HEK293 (cell line): ENCODE results near the gene ACTR8.

ENCODE experiments used
- CTCF ChIA-PET: fragments of 350-600 bp; formaldehyde crosslinking; extraction: SDS; loops from one replicate; lab custom pipeline; 2021; ENCODE audit warnings: antibody characterized with exemption; lab: Yijun Ruan, JAX
- POLR2A ChIA-PET: fragments of 300-600 bp; formaldehyde crosslinking; extraction: SDS; loops from one replicate; lab custom pipeline; 2020; ENCODE audit warnings: antibody characterized with exemption, inconsistent platforms; lab: Yijun Ruan, JAX
- H3K27ac ChIP-seq: fragments of 200-500 bp; sonication (Bioruptor generic); 2 replicates; pipeline ENCODE4 v1.5.1; 2014; ENCODE audit warnings: low read depth, low read length, control low read depth, inconsistent platforms; ENCODE audit errors: extremely low read depth
- H3K36me3 ChIP-seq, 2 experiments: fragments of 200-500 bp in 1 of 2; sonication (Bioruptor generic) in 1 of 2; 1 replicate in 1 of 2; 2 replicates in 1 of 2; pipeline ENCODE4 v1.5.1; 2014 to 2017; ENCODE audit warnings: inconsistent platforms in 2 of 2, low read length in 2 of 2; ENCODE audit not compliant: control insufficient read depth in 2 of 2, insufficient read depth in 1 of 2
- H3K4me1 ChIP-seq: fragments of 200-500 bp; sonication (Bioruptor generic); 2 replicates; pipeline ENCODE4 v1.5.1; 2014; ENCODE audit warnings: mild to moderate bottlenecking, low read length, inconsistent platforms; ENCODE audit not compliant: control insufficient read depth, insufficient read depth
- H3K4me3 ChIP-seq: 2 replicates; pipeline ENCODE4 v1.5.1; 2011; ENCODE audit warnings: low read depth, mild to moderate bottlenecking, control low read depth, low read length, moderate library complexity
- H3K9me3 ChIP-seq: fragments of 200-500 bp; sonication (Bioruptor generic); 2 replicates; pipeline ENCODE4 v1.5.1; 2014; ENCODE audit warnings: low read depth, low read length, inconsistent platforms; ENCODE audit not compliant: control insufficient read depth, insufficient read depth
- BCL6B ChIP-seq: fragments of 450-650 bp; formaldehyde crosslinking; IDR thresholded peaks from 2 replicates; pipeline ENCODE4 v1.5.1; 2017; ENCODE audit warnings: missing biosample characterization, missing genetic modification characterization
- EGR2 ChIP-seq: fragments of 450-650 bp; formaldehyde crosslinking; IDR thresholded peaks from 2 replicates; pipeline ENCODE4 v1.5.1; 2016; ENCODE audit warnings: low read depth, missing biosample characterization, missing genetic modification characterization
- HOXA7 ChIP-seq: sonication (generic); formaldehyde crosslinking; IDR thresholded peaks from 2 replicates; pipeline ENCODE4 v1.8.1; 2022; ENCODE audit warnings: missing genetic modification reagents, borderline replicate concordance
- HOXC10 ChIP-seq: sonication (generic); formaldehyde crosslinking; IDR thresholded peaks from 2 replicates; pipeline ENCODE4 v1.8.1; 2023; ENCODE audit warnings: mild to moderate bottlenecking, missing genetic modification reagents
- KLF16 ChIP-seq: fragments of 450-650 bp; formaldehyde crosslinking; IDR thresholded peaks from 2 replicates; pipeline ENCODE4 v1.5.1; 2017; ENCODE audit warnings: missing biosample characterization, missing genetic modification characterization
- REPIN1 ChIP-seq: fragments of 450-650 bp; formaldehyde crosslinking; IDR thresholded peaks from 2 replicates; pipeline ENCODE4 v1.5.1; 2017; ENCODE audit warnings: missing biosample characterization, missing genetic modification characterization, low read depth
- ZBTB21 ChIP-seq: fragments of 450-650 bp; formaldehyde crosslinking; IDR thresholded peaks from 2 replicates; pipeline ENCODE4 v1.5.1; 2017; ENCODE audit warnings: missing biosample characterization, missing genetic modification characterization
- ZNF146 ChIP-seq: fragments of 450-650 bp; formaldehyde crosslinking; IDR thresholded peaks from 2 replicates; pipeline ENCODE4 v1.5.1; 2016; ENCODE audit warnings: missing biosample characterization, missing genetic modification characterization
- ZNF24 ChIP-seq: fragments of 450-650 bp; formaldehyde crosslinking; IDR thresholded peaks from 2 replicates; pipeline ENCODE4 v1.5.1; 2016; ENCODE audit warnings: missing biosample characterization, missing genetic modification characterization
- ZNF394 ChIP-seq: fragments of 450-650 bp; formaldehyde crosslinking; IDR thresholded peaks from 2 replicates; pipeline ENCODE4 v1.5.1; 2016; ENCODE audit warnings: missing biosample characterization, missing genetic modification characterization, mild to moderate bottlenecking, moderate library complexity, borderline replicate concordance
- ZNF426 ChIP-seq: fragments of 450-650 bp; formaldehyde crosslinking; IDR thresholded peaks from 2 replicates; pipeline ENCODE4 v1.5.1; 2017; ENCODE audit warnings: missing biosample characterization, missing genetic modification characterization, mild to moderate bottlenecking, inconsistent platforms, moderate library complexity
- ZNF501 ChIP-seq: fragments of 450-650 bp; formaldehyde crosslinking; IDR thresholded peaks from 2 replicates; pipeline ENCODE4 v1.5.1; 2016; ENCODE audit warnings: missing biosample characterization, missing genetic modification characterization
- ZNF600 ChIP-seq: fragments of 450-650 bp; formaldehyde crosslinking; IDR thresholded peaks from 2 replicates; pipeline ENCODE4 v1.5.1; 2016; ENCODE audit warnings: missing biosample characterization, missing genetic modification characterization
- ZNF701 ChIP-seq: fragments of 450-650 bp; formaldehyde crosslinking; IDR thresholded peaks from 2 replicates; pipeline ENCODE4 v1.5.1; 2016; ENCODE audit warnings: missing biosample characterization, missing genetic modification characterization
- ZNF707 ChIP-seq: fragments of 450-650 bp; formaldehyde crosslinking; IDR thresholded peaks from 2 replicates; pipeline ENCODE4 v1.5.1; 2016; ENCODE audit warnings: missing biosample characterization, missing genetic modification characterization
- ZNF768 ChIP-seq: fragments of 450-650 bp; formaldehyde crosslinking; IDR thresholded peaks from 2 replicates; pipeline ENCODE4 v1.5.1; 2018; ENCODE audit warnings: missing biosample characterization, mild to moderate bottlenecking, missing genetic modification characterization
- ZNF830 ChIP-seq: fragments of 450-650 bp; IDR thresholded peaks from 2 replicates; pipeline ENCODE4 v1.5.0; 2018; ENCODE audit warnings: missing biosample characterization, missing genetic modification characterization, low read depth, mild to moderate bottlenecking, moderate library complexity
- ZXDB ChIP-seq: fragments of 450-650 bp; formaldehyde crosslinking; IDR thresholded peaks from 2 replicates; pipeline ENCODE4 v1.5.1; 2016; ENCODE audit warnings: missing biosample characterization, missing genetic modification characterization
- TF ChIP-seq, protein P1 (sequence below): fragments of 450-650 bp; formaldehyde crosslinking; IDR thresholded peaks from 2 replicates; pipeline ENCODE4 v1.5.1; 2017; ENCODE audit warnings: missing biosample characterization, missing genetic modification characterization
- TF ChIP-seq, protein P2 (sequence below): fragments of 450-650 bp; formaldehyde crosslinking; IDR thresholded peaks from 2 replicates; pipeline ENCODE4 v1.5.1; 2017; ENCODE audit warnings: missing biosample characterization, missing genetic modification characterization
- TF ChIP-seq, protein P3 (sequence below): fragments of 450-650 bp; formaldehyde crosslinking; IDR thresholded peaks from 2 replicates; pipeline ENCODE4 v1.5.1; 2016; ENCODE audit warnings: missing biosample characterization, missing genetic modification characterization
- TF ChIP-seq, protein P4 (sequence below): fragments of 450-650 bp; formaldehyde crosslinking; IDR thresholded peaks from 2 replicates; pipeline ENCODE4 v1.5.1; 2016; ENCODE audit warnings: missing biosample characterization, missing genetic modification characterization, borderline replicate concordance

Gene ACTR8

GRCh38 chr3:53833053-53833645, 48.8 kb downstream of the ACTR8 start:
- H3K9me3 ChIP-seq, result no peaks in the 10 kb centered on the region
- H3K27ac ChIP-seq, result no peak overlapping the region
- POLR2A ChIA-PET, result no interaction called here
- no peaks in the 10 kb centered on the region for H3K4me1 ChIP-seq
- TF ChIP-seq ZNF24 (no peak), BCL6B (tag by site-specific recombination) (no peak), ZBTB21 (no peak), ZNF146 (tag by site-specific recombination) (no peak), ZNF830 (tag by site-specific recombination) (no peak), ZNF600 (no peak)
- TF ChIP-seq, protein P1, sequence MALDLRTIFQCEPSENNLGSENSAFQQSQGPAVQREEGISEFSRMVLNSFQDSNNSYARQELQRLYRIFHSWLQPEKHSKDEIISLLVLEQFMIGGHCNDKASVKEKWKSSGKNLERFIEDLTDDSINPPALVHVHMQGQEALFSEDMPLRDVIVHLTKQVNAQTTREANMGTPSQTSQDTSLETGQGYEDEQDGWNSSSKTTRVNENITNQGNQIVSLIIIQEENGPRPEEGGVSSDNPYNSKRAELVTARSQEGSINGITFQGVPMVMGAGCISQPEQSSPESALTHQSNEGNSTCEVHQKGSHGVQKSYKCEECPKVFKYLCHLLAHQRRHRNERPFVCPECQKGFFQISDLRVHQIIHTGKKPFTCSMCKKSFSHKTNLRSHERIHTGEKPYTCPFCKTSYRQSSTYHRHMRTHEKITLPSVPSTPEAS (tag by site-specific recombination), result no peak
- TF ChIP-seq, protein P2, sequence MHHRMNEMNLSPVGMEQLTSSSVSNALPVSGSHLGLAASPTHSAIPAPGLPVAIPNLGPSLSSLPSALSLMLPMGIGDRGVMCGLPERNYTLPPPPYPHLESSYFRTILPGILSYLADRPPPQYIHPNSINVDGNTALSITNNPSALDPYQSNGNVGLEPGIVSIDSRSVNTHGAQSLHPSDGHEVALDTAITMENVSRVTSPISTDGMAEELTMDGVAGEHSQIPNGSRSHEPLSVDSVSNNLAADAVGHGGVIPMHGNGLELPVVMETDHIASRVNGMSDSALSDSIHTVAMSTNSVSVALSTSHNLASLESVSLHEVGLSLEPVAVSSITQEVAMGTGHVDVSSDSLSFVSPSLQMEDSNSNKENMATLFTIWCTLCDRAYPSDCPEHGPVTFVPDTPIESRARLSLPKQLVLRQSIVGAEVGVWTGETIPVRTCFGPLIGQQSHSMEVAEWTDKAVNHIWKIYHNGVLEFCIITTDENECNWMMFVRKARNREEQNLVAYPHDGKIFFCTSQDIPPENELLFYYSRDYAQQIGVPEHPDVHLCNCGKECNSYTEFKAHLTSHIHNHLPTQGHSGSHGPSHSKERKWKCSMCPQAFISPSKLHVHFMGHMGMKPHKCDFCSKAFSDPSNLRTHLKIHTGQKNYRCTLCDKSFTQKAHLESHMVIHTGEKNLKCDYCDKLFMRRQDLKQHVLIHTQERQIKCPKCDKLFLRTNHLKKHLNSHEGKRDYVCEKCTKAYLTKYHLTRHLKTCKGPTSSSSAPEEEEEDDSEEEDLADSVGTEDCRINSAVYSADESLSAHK (tag by site-specific recombination), result no peak
- TF ChIP-seq, protein P3, sequence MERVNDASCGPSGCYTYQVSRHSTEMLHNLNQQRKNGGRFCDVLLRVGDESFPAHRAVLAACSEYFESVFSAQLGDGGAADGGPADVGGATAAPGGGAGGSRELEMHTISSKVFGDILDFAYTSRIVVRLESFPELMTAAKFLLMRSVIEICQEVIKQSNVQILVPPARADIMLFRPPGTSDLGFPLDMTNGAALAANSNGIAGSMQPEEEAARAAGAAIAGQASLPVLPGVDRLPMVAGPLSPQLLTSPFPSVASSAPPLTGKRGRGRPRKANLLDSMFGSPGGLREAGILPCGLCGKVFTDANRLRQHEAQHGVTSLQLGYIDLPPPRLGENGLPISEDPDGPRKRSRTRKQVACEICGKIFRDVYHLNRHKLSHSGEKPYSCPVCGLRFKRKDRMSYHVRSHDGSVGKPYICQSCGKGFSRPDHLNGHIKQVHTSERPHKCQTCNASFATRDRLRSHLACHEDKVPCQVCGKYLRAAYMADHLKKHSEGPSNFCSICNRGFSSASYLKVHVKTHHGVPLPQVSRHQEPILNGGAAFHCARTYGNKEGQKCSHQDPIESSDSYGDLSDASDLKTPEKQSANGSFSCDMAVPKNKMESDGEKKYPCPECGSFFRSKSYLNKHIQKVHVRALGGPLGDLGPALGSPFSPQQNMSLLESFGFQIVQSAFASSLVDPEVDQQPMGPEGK (tag by site-specific recombination), result no peak
- H3K4me3 ChIP-seq, result no peak overlapping the region
- peaks cover 0 to 33% of the 10 kb centered on the region in 2 experiments; a peak in 1 of 3 replicates for H3K36me3 ChIP-seq
- CTCF ChIA-PET, result no interaction called here

- no peaks in the 10 kb centered on the region for H3K4me1 ChIP-seq
- ChIA-PET POLR2A (no interaction called here), CTCF (interaction anchor here (0.7 kb wide), 1 partner anchor 91 kb away, joined by 4 read pairs; no protein-coding TSS in a partner anchor)
- TF ChIP-seq HOXA7 (no peak), ZXDB (tag by site-specific recombination) (no peak), HOXC10 (no peak), ZNF768 (tag by site-specific recombination) (no peak), ZNF707 (tag by site-specific recombination) (no peak)
- H3K9me3 ChIP-seq, result no peaks in the 10 kb centered on the region
- no peak overlapping the region for H3K4me3 ChIP-seq
- H3K36me3 ChIP-seq, result peaks cover 0 to 22% of the 10 kb centered on the region in 2 experiments; a peak in 1 of 3 replicates
- H3K27ac ChIP-seq, result no peak overlapping the region
These were observed 51.0 kb downstream of the ACTR8 start for GRCh38 chr3:53830944-53831343.

DNA sequence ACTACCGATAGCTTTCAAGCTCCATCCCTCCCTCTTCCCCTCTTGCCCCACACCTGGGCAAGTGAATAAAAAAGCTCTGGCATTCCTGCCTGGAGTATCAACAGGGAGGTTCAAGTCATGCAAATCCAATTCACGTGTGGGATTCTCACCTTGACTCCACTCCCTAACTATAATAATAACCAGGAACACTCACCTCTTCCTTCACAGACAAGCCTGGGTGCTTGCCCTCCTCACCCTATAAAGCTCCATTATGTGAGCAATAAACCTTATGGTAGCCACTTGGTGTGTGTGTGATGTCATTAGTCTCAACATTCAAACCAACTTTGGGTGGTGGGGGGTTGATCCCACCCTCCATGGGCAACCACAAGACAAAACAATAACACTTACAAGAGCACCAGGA, 52.3 kb downstream of the ACTR8 start:
- ChIA-PET CTCF (no interaction called here), POLR2A (no interaction called here)
- no peak overlapping the region for H3K4me3 ChIP-seq
- TF ChIP-seq, protein P4, sequence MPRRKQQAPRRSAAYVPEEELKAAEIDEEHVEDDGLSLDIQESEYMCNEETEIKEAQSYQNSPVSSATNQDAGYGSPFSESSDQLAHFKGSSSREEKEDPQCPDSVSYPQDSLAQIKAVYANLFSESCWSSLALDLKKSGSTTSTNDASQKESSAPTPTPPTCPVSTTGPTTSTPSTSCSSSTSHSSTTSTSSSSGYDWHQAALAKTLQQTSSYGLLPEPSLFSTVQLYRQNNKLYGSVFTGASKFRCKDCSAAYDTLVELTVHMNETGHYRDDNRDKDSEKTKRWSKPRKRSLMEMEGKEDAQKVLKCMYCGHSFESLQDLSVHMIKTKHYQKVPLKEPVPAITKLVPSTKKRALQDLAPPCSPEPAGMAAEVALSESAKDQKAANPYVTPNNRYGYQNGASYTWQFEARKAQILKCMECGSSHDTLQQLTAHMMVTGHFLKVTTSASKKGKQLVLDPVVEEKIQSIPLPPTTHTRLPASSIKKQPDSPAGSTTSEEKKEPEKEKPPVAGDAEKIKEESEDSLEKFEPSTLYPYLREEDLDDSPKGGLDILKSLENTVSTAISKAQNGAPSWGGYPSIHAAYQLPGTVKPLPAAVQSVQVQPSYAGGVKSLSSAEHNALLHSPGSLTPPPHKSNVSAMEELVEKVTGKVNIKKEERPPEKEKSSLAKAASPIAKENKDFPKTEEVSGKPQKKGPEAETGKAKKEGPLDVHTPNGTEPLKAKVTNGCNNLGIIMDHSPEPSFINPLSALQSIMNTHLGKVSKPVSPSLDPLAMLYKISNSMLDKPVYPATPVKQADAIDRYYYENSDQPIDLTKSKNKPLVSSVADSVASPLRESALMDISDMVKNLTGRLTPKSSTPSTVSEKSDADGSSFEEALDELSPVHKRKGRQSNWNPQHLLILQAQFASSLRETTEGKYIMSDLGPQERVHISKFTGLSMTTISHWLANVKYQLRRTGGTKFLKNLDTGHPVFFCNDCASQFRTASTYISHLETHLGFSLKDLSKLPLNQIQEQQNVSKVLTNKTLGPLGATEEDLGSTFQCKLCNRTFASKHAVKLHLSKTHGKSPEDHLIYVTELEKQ (tag by site-specific recombination), result no peak
- no peak for TF ChIP-seq ZNF426 (tag by site-specific recombination)
- TF ChIP-seq ZNF501, result no peak
- no peak for TF ChIP-seq REPIN1
- TF ChIP-seq KLF16 (tag by site-specific recombination), result no peak
- no peak for TF ChIP-seq ZNF394 (tag by site-specific recombination)
- TF ChIP-seq EGR2 (tag by site-specific recombination), result no peak
- no peak for TF ChIP-seq ZNF701 (tag by site-specific recombination)

More for the DNA sequence above, 52.3 kb downstream of the ACTR8 start:
- peaks cover 0 to 15% of the 10 kb centered on the region in 2 experiments; a peak in 1 of 3 replicates for H3K36me3 ChIP-seq
- no peaks in the 10 kb centered on the region for H3K4me1 ChIP-seq
- no peak overlapping the region for H3K27ac ChIP-seq
- H3K9me3 ChIP-seq, result no peaks in the 10 kb centered on the region
